ENCODE results near the gene POU6F2.

Gene POU6F2

DNA sequence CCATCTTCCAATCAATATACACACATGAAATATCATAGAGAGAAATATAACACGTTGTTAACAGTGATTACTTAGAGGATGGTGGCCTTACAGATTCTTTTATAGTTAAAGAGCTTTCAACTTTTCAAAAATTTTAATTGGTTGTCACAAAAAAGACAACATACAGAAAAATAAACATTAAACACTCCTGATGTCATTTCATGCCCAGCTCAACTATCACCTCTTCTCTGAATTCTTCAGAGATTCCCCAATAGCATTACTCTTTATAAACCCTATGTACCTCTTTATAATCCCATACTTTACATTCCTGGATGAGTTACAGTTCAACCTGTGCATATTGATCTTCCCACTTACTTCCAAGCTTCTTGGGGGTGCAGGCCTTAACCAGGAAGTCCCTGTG, 159.8 kb downstream of the POU6F2 start:
- no peak overlapping the region for H3K27ac ChIP-seq
- TF ChIP-seq ZFX (IDR thresholded peaks at IDR 0.05; ENCODE audit: borderline replicate concordance), result no peak
- TF ChIP-seq, protein P1, sequence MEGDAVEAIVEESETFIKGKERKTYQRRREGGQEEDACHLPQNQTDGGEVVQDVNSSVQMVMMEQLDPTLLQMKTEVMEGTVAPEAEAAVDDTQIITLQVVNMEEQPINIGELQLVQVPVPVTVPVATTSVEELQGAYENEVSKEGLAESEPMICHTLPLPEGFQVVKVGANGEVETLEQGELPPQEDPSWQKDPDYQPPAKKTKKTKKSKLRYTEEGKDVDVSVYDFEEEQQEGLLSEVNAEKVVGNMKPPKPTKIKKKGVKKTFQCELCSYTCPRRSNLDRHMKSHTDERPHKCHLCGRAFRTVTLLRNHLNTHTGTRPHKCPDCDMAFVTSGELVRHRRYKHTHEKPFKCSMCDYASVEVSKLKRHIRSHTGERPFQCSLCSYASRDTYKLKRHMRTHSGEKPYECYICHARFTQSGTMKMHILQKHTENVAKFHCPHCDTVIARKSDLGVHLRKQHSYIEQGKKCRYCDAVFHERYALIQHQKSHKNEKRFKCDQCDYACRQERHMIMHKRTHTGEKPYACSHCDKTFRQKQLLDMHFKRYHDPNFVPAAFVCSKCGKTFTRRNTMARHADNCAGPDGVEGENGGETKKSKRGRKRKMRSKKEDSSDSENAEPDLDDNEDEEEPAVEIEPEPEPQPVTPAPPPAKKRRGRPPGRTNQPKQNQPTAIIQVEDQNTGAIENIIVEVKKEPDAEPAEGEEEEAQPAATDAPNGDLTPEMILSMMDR (IDR thresholded peaks at IDR 0.05), result no peak

DNA sequence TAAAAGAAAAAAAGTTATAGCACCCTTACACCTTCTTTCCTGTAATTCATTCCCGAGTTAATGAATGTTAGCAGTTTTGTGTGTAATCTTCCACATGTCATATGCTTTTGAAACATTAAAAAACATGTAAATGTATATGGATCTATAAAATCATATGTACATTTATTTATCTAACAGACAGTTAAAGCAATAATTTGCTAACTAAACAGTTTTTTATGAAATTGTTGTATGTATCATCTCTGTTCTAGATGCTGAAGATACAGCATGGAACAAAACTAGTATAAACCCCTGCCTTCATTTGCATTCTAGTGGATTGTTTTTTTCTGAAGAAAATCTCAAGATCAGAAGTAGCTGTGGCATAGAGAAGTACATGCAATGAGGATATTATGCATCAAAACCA, 165.0 kb downstream of the POU6F2 start:
- TF ChIP-seq ZFX (IDR thresholded peaks at IDR 0.05; ENCODE audit: borderline replicate concordance), result no peak
- TF ChIP-seq, protein P1 (IDR thresholded peaks at IDR 0.05), result no peak
- no peak overlapping the region for H3K27ac ChIP-seq

DNA sequence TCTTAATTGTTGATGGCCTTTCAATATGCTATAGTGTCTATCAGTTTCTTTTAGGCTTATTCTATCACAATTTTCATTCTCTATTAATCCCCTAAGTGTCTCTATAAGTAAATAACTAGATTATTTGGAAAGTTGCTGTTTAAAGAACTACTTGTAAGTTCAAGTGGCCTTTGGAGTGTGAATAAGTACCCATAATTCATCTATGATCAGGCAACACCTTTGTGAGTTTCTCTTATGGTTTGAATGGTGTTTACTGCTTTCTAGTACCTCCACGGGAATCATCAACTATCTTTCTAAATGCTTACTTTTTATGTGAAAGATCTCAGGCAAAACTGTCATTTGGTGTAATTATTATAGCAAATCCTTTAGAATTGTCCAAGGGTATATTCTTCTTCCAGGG, 166.7 kb downstream of the POU6F2 start:
- TF ChIP-seq ZFX (IDR thresholded peaks at IDR 0.05; ENCODE audit: borderline replicate concordance), result no peak
- TF ChIP-seq, protein P1 (IDR thresholded peaks at IDR 0.05), result no peak
- no peak overlapping the region for H3K27ac ChIP-seq

DNA sequence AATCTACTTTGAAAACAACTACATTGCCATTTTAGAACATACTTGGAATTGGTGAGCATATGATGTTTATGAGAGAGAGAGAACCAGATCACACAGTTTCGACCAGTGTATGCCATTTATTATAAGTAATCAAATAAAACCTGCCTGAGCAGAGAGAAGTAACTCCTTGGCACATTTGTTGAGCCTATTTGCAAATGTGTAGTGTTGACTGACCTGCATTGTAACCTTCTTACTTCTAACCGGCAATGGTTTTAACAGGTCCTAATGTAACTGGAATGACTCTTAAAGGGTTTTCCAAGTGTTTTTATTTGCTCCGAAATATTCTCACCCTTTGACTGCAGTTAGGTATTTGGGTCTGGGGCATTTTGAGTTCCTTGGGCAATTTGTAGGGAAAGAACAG, 167.6 kb downstream of the POU6F2 start:
- TF ChIP-seq, protein P1 (IDR thresholded peaks at IDR 0.05), result no peak
- TF ChIP-seq ZFX (IDR thresholded peaks at IDR 0.05; ENCODE audit: borderline replicate concordance), result no peak
- no peak overlapping the region for H3K27ac ChIP-seq

DNA sequence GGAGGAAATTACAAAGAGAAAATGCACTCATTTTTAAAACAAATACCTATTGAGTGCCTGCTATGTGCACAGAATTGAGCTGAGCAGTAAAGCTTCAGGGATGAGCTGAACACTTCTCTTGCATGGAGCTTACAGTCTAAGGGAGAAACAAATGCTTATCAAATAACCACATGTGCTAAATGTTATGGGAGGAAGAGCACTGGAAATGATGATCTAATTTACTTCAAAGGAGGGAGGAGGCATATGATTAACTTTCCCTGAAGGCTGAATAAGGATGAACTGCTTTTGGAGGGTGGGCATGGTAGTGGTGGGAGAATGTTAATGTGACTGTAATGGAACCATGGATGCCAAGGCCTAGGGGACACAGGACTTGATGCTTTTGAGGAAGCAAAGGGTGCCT, 168.2 kb downstream of the POU6F2 start:
- no peak overlapping the region for H3K27ac ChIP-seq
- TF ChIP-seq, protein P1 (IDR thresholded peaks at IDR 0.05), result no peak
- no peak for TF ChIP-seq ZFX (IDR thresholded peaks at IDR 0.05; ENCODE audit: borderline replicate concordance)

DNA sequence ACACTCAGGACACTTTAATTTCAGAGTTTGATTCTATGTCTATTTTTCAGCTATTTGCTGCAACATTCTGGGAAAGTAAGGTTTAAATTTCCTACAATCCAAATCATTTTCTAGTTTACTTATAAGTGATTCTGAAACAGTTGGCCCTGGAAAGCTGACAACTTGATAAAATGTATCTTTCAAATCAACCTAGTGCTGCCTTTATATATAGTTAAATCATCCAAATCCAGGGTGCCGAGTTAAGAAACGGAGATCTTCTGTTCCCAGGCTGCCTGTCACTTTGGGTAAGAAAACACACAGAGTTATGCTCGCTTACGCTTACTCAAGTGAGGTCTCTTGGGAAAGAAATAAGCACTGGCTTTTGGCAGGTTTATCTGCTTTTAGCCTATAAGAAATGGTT, 175.0 kb downstream of the POU6F2 start:
- no peak for TF ChIP-seq ZFX (IDR thresholded peaks at IDR 0.05; ENCODE audit: borderline replicate concordance)
- TF ChIP-seq, protein P1 (IDR thresholded peaks at IDR 0.05), result no peak
- no peak overlapping the region for H3K27ac ChIP-seq

DNA sequence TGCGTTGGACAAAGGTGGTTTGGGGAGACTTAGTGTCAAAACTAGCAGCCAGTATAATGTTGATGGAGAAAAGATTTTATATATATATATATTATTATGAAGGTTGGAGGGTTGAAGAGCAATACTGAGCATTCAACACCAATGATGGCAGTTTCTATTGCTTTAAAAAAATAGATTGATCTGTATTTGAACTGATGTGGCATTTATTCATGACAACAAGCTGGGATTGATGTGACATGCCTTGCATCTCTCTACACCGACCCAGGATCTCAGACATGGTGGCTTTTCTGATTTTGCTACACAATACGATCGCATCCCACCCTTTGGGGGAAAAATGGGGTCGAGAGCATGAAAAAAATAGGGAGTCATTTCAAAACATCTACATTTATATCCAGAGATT, 175.4 kb downstream of the POU6F2 start:
- no peak for TF ChIP-seq ZFX (IDR thresholded peaks at IDR 0.05; ENCODE audit: borderline replicate concordance)
- TF ChIP-seq, protein P1 (IDR thresholded peaks at IDR 0.05), result no peak
- H3K27ac ChIP-seq, result no peak overlapping the region

Data from 22Rv1 (cell line).